ENCODE measurements around the gene PSAT1.

The PSAT1 gene

DNA sequence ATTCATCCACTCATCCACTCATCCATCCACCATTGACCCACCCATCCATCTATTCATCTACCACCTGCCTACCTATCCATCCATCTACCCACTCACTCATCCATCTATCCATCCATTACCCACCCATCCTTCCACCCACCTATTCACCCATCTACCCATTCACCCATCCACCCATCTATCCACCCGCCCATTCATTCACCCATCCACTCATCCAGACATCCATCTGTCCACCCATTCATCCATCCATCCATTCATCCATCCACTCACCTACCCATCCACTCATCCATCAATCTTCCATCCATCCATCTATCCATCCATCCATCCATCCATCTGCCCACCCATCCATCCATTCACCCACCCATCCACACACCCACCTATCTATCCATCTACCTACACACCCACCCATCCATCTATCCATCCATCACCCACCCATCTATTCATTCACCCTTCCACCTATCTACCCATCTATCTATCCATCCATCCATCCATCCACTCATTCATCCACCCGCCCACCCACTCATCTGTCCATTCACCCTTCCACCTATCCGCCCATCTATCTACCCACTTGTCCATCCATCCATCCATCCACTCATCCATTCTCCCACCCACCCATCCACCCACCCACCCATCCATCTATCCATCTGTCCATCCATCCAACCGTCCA lies 23.2 kb downstream of the PSAT1 start:
- TF ChIP-seq MAX (IDR thresholded peaks at IDR 0.05) (no peak), RAD21 (IDR thresholded peaks at IDR 0.05; ENCODE audit: low read depth) (no peak), EP300 (IDR thresholded peaks at IDR 0.05; ENCODE audit: borderline replicate concordance) (no peak), YY1 (IDR thresholded peaks at IDR 0.05; ENCODE audit: low read depth) (no peak), FOXM1 (IDR thresholded peaks at IDR 0.05; ENCODE audit: borderline replicate concordance, low read depth) (no peak), TEAD4 (IDR thresholded peaks at IDR 0.05) (no peak), NFIC (IDR thresholded peaks at IDR 0.05) (no peak), TCF12 (IDR thresholded peaks at IDR 0.05; ENCODE audit: low read depth) (no peak), TAF1 (IDR thresholded peaks at IDR 0.05; ENCODE audit: low read depth) (no peak)
- TF ChIP-seq, protein P1, sequence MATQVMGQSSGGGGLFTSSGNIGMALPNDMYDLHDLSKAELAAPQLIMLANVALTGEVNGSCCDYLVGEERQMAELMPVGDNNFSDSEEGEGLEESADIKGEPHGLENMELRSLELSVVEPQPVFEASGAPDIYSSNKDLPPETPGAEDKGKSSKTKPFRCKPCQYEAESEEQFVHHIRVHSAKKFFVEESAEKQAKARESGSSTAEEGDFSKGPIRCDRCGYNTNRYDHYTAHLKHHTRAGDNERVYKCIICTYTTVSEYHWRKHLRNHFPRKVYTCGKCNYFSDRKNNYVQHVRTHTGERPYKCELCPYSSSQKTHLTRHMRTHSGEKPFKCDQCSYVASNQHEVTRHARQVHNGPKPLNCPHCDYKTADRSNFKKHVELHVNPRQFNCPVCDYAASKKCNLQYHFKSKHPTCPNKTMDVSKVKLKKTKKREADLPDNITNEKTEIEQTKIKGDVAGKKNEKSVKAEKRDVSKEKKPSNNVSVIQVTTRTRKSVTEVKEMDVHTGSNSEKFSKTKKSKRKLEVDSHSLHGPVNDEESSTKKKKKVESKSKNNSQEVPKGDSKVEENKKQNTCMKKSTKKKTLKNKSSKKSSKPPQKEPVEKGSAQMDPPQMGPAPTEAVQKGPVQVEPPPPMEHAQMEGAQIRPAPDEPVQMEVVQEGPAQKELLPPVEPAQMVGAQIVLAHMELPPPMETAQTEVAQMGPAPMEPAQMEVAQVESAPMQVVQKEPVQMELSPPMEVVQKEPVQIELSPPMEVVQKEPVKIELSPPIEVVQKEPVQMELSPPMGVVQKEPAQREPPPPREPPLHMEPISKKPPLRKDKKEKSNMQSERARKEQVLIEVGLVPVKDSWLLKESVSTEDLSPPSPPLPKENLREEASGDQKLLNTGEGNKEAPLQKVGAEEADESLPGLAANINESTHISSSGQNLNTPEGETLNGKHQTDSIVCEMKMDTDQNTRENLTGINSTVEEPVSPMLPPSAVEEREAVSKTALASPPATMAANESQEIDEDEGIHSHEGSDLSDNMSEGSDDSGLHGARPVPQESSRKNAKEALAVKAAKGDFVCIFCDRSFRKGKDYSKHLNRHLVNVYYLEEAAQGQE (IDR thresholded peaks at IDR 0.05; ENCODE audit: low read depth), result no peak

DNA sequence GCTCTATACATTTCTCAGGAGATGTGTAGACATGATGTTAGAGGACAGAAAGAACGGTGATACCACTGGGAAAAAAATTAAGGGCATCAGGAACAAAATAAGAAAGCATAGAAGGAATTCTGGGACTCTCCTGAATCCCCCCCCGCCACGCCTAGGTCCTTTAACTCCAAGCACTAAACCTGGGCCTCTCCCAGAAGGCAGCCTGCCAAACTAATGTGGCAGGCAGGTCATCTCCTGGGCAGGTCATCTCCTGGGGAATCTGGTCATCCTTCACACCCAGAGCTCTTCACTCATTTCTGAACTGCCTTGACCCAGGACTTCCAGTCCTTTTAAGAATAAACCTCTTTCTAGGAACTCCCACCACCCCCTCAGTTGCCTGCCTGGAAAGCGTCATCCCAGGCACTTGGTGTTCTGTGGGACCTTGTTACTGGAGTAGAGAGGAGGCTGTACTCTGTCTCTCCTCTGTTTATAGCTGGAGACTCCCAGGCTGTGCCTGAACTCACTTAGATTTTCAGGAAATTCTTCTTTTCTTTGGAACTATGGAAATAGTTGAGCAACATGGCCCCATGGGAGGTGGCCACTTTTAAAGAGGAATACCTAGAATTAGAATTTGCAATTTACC lies 24.1 kb downstream of the PSAT1 start:
- TF ChIP-seq TAF1 (IDR thresholded peaks at IDR 0.05; ENCODE audit: low read depth), result no peak
- TF ChIP-seq FOXM1 (IDR thresholded peaks at IDR 0.05; ENCODE audit: borderline replicate concordance, low read depth), result no peak
- TF ChIP-seq CREB1 (IDR thresholded peaks at IDR 0.05; ENCODE audit: low read depth), result no peak
- TF ChIP-seq TCF12 (IDR thresholded peaks at IDR 0.05; ENCODE audit: low read depth), result no peak
- TF ChIP-seq, protein P2, sequence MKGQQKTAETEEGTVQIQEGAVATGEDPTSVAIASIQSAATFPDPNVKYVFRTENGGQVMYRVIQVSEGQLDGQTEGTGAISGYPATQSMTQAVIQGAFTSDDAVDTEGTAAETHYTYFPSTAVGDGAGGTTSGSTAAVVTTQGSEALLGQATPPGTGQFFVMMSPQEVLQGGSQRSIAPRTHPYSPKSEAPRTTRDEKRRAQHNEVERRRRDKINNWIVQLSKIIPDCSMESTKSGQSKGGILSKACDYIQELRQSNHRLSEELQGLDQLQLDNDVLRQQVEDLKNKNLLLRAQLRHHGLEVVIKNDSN (IDR thresholded peaks at IDR 0.05), result no peak
- TF ChIP-seq EP300 (IDR thresholded peaks at IDR 0.05; ENCODE audit: borderline replicate concordance), result no peak
- TF ChIP-seq NFIC (IDR thresholded peaks at IDR 0.05), result no peak
- no peak for TF ChIP-seq RAD21 (IDR thresholded peaks at IDR 0.05; ENCODE audit: low read depth)
- no peak for TF ChIP-seq EGR1 (IDR thresholded peaks at IDR 0.05)
- no peak for TF ChIP-seq YY1 (IDR thresholded peaks at IDR 0.05; ENCODE audit: low read depth)
- no peak for TF ChIP-seq CEBPB (IDR thresholded peaks at IDR 0.05)
- TF ChIP-seq, protein P1 (IDR thresholded peaks at IDR 0.05; ENCODE audit: low read depth), result no peak
- no peak for TF ChIP-seq TEAD4 (IDR thresholded peaks at IDR 0.05)
- TF ChIP-seq ZBTB7A (IDR thresholded peaks at IDR 0.05; ENCODE audit: low read depth), result no peak
- no peak for TF ChIP-seq MAX (IDR thresholded peaks at IDR 0.05)

DNA sequence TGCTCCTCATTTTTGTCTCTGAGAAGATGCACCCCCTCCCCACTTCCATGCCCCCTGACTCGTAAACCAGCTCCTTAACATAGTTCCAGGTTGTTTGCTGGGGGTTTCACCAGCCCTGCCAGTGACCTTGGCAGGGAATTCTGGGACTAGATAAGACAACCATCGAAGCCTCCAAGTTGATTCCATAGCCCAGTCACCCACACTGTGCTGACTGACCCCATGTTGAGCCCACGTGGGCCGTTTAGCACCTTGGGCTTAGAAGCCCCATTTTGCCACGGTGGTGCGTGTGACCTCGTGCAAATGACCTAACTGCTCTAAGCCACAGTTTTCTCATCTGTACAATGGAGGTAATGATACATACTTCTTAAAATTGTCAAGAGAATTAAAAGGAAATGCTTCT lies 24.6 kb downstream of the PSAT1 start:
- TF ChIP-seq TAF1 (IDR thresholded peaks at IDR 0.05; ENCODE audit: low read depth) (no peak), MAX (IDR thresholded peaks at IDR 0.05) (no peak), RAD21 (IDR thresholded peaks at IDR 0.05; ENCODE audit: low read depth) (no peak), NFIC (IDR thresholded peaks at IDR 0.05) (no peak), TEAD4 (IDR thresholded peaks at IDR 0.05) (no peak), FOXM1 (IDR thresholded peaks at IDR 0.05; ENCODE audit: borderline replicate concordance, low read depth) (no peak), TCF12 (IDR thresholded peaks at IDR 0.05; ENCODE audit: low read depth) (no peak), YY1 (IDR thresholded peaks at IDR 0.05; ENCODE audit: low read depth) (no peak)
- TF ChIP-seq, protein P2 (IDR thresholded peaks at IDR 0.05), result no peak

DNA sequence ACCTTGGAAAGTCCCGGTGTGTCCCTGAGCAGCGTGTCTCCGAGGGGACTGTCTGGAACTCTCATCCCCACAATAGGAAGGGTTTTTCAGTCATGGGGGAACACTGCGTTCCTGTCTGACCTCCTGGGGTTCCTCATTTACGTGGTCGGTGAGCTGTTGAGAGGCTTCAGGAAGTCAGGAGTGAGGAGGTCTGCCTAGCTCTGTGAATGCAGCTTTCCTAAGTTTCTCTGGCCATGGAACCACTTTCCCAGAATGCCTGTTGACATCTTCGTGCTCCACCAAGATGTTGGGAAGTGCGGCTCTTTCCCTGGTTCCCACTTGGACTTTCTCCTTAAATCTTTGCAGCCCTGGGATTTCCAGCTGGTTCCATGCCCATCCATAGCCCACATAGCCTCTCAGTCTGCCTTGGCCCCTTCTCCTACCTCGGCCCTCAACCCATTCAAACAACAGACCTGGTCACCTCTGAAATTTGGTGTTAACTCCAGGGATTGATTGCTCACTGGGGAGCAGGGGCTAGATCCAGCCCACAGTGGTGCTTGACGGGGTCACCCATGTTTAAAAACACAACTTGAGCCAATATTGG lies 27.2 kb downstream of the PSAT1 start:
- TF ChIP-seq YY1 (IDR thresholded peaks at IDR 0.05; ENCODE audit: low read depth) (no peak), ZBTB7A (IDR thresholded peaks at IDR 0.05; ENCODE audit: low read depth) (no peak), MAX (IDR thresholded peaks at IDR 0.05) (no peak), CEBPB (IDR thresholded peaks at IDR 0.05) (no peak), FOXM1 (IDR thresholded peaks at IDR 0.05; ENCODE audit: borderline replicate concordance, low read depth) (no peak), RAD21 (IDR thresholded peaks at IDR 0.05; ENCODE audit: low read depth) (no peak), EGR1 (IDR thresholded peaks at IDR 0.05) (no peak), CREB1 (IDR thresholded peaks at IDR 0.05; ENCODE audit: low read depth) (no peak)
- TF ChIP-seq, protein P2 (IDR thresholded peaks at IDR 0.05), result no peak

Measured in Ishikawa (cell line).